GM12875 (cell line): ENCODE results near the gene OSBPL5.

Source experiments
- H3K4me3 ChIP-seq: one replicate; pipeline ENCODE4 v1.5.1; 2011; ENCODE audit warnings: low read depth, low read length, control low read depth
- TF ChIP-seq, protein P1 (sequence below): IDR thresholded peaks from 2 replicates; pipeline ENCODE4 v1.5.1; 2011; ENCODE audit warnings: low read depth, mild to moderate bottlenecking, control low read depth, inconsistent platforms, low read length, moderate library complexity, borderline replicate concordance; ENCODE audit not compliant: insufficient read depth

OSBPL5 gene

GRCh38 chr11:3176487-3176886 lies 11.4 kb upstream of the OSBPL5 start:
- H3K4me3 ChIP-seq: no peak overlapping the region
- TF ChIP-seq, protein P1, sequence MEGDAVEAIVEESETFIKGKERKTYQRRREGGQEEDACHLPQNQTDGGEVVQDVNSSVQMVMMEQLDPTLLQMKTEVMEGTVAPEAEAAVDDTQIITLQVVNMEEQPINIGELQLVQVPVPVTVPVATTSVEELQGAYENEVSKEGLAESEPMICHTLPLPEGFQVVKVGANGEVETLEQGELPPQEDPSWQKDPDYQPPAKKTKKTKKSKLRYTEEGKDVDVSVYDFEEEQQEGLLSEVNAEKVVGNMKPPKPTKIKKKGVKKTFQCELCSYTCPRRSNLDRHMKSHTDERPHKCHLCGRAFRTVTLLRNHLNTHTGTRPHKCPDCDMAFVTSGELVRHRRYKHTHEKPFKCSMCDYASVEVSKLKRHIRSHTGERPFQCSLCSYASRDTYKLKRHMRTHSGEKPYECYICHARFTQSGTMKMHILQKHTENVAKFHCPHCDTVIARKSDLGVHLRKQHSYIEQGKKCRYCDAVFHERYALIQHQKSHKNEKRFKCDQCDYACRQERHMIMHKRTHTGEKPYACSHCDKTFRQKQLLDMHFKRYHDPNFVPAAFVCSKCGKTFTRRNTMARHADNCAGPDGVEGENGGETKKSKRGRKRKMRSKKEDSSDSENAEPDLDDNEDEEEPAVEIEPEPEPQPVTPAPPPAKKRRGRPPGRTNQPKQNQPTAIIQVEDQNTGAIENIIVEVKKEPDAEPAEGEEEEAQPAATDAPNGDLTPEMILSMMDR: no peak

GRCh38 chr11:3175194-3175593 lies 10.1 kb upstream of the OSBPL5 start:
- H3K4me3 ChIP-seq: no peak overlapping the region
- TF ChIP-seq, protein P1: no peak

DNA sequence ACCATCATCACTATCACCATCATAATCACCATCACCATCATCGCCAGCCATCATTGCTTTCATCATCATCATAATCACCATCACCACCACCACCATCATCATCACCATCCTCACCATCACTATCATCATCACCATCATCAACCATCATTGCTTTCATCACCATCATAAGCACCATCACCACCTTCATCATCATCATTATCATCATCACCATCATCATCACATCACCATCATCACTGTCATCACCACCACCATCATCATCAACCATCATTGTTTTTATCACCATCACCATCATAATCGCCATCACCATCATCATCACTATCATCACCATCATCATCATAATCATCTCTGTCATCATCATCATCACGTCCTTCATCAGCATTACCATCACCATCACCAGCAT lies 9.3 kb upstream of the OSBPL5 start:
- TF ChIP-seq, protein P1: no peak

GRCh38 chr11:3173795-3174194 lies 8.7 kb upstream of the OSBPL5 start:
- TF ChIP-seq, protein P1: no peak
- no peak overlapping the region for H3K4me3 ChIP-seq

More for the DNA sequence above, 9.3 kb upstream of the OSBPL5 start:
- no peak overlapping the region for H3K4me3 ChIP-seq

GRCh38 chr11:3171931-3172560 lies 6.9 kb upstream of the OSBPL5 start:
- TF ChIP-seq, protein P1: no peak

DNA sequence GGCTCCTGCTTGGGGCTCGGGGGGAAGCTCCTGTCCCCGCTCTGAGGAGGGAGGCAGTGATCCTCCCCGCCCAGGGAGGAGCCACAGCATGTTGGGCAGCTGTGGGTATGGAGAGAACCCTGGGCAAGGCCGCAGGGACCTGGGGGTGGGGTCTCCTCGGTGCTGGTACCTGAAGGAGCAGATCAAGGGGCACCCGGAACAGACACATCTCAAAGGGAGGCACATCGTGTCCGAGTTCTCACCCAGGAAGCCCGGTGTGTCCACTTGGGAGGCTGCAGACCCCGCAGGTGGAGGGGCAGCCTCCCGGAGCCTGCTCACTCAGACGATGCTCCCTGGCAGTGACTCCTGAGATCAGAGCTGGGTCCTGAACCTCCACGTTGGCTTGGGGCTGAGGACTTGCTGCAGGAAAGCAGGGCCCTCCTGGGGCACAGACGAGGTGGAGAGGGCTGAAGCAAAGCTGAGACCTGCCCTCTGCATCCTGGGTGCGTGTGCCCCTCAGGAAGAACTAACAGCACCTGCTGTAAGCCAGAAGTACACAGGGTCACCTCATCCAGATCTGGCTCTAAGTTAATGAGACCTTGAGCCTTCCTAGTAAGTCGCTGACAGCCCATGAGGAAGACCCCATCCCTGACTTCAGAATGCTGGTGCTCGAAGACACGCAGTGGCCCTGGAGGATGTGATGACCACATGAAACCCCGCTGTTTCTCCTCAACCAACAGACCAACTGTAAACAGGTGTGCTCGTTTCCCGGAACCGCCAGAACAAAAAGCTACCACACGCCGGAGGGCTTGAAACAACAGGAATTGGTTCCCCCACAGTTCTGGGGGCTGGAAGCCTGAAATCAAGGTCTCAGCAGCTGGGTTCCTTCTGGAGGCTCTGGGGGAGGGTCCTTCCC lies 5.9 kb upstream of the OSBPL5 start:
- no peak overlapping the region for H3K4me3 ChIP-seq
- TF ChIP-seq, protein P1: no peak

More at GRCh38 chr11:3171931-3172560, 6.9 kb upstream of the OSBPL5 start:
- H3K4me3 ChIP-seq: no peak overlapping the region
